Neural cell (in vitro differentiated cells): ENCODE data around the gene ADORA2B.
"Not testable (repeated sequence)": the region's sequence is repeated elsewhere in the genome, so short reads cannot be mapped to it uniquely, and the experiment has no call there.

Source experiments
- CTCF ChIP-seq: fragments of 450-650 bp; IDR thresholded peaks from 2 replicates; pipeline ENCODE4 v1.5.1; 2014; ENCODE audit warnings: antibody characterized with exemption, mild to moderate bottlenecking, moderate library complexity; ENCODE audit not compliant: poor library complexity, severe bottlenecking
- EP300 ChIP-seq: fragments of 450-650 bp; conservative IDR thresholded peaks from 2 replicates; pipeline ENCODE4 v1.6.1; 2014; ENCODE audit warnings: antibody characterized with exemption, mild to moderate bottlenecking, moderate library complexity; ENCODE audit not compliant: poor library complexity, severe bottlenecking
- EZH2 ChIP-seq: fragments of 200-600, 300-800 bp; shearing (Covaris generic), sonication (generic); IDR thresholded peaks from 2 replicates; pipeline ENCODE4 v1.6.1; 2014; ENCODE audit warnings: antibody characterized with exemption, low read length, borderline replicate concordance, mild to moderate bottlenecking; ENCODE audit not compliant: insufficient read depth, poor library complexity, severe bottlenecking
- POLR2AphosphoS5 ChIP-seq: IDR thresholded peaks from 2 replicates; pipeline ENCODE4 v1.6.1; 2012
- RAD21 ChIP-seq: fragments of 450-650 bp; conservative IDR thresholded peaks from 2 replicates; pipeline ENCODE4 v1.6.1; 2014; ENCODE audit warnings: antibody characterized with exemption, mild to moderate bottlenecking, moderate library complexity
- REST ChIP-seq: IDR thresholded peaks from 2 replicates; pipeline ENCODE4 v1.6.1; 2012; ENCODE audit warnings: borderline replicate concordance
- SMC3 ChIP-seq: fragments of 450-650 bp; conservative IDR thresholded peaks from 2 replicates; pipeline ENCODE4 v1.6.1; 2014; ENCODE audit warnings: antibody characterized with exemption, mild to moderate bottlenecking, moderate library complexity; ENCODE audit not compliant: poor library complexity
- TAF1 ChIP-seq: IDR thresholded peaks from 2 replicates; pipeline ENCODE4 v1.6.1; 2012; ENCODE audit warnings: low read depth

GRCh38 chr17:15979013-15979412 lies 34.1 kb downstream of the ADORA2B start:
- TF ChIP-seq REST, POLR2AphosphoS5, RAD21, CTCF, EZH2, SMC3, EP300, TAF1: not testable (repeated sequence)
